ENCODE data around the gene SLCO4A1. TPM values are rescaled to one million over a fixed set of nuclear protein-coding genes. Genes with fewer than 3 reads are reported as not detected.

The SLCO4A1 gene
- total and polyA plus RNA-seq, 4 experiments from 2014 or later: 0.49 to 0.99 (median 0.97) TPM; not detected in 1

GRCh38 chr20:62614085-62614960 is 28.0 kb upstream of the SLCO4A1 start:
- ChIA-PET POLR2A (ENCODE audit: partially characterized antibody) (no interaction called here), CTCF (ENCODE audit: partially characterized antibody) (no interaction called here)
- peaks cover 3 to 31% (median 13%) of the 10 kb centered on the region in 4 donors for H3K4me1 Mint-ChIP-seq

GRCh38 chr20:62614961-62615680 is 27.2 kb upstream of the SLCO4A1 start:
- intact Hi-C loops (cut with micrococcal nuclease): no loop called here
- no peaks in the 10 kb centered on the region for H3K27me3 ChIP-seq (ENCODE audit: insufficient read depth, low read length)
- H3K4me3 Mint-ChIP-seq: no peak overlapping the region

More at GRCh38 chr20:62614085-62614960, 28.0 kb upstream of the SLCO4A1 start:
- no peaks in the 10 kb centered on the region for H3K36me3 Mint-ChIP-seq
- peaks cover 27% of the 10 kb centered on the region for H3K4me1 ChIP-seq (ENCODE audit: insufficient read depth, low read length)
- no peaks in the 10 kb centered on the region for H3K36me3 ChIP-seq (ENCODE audit: insufficient read depth, low read length)
- no peak overlapping the region for H3K4me3 ChIP-seq (ENCODE audit: low read length in 2 of 2)
- peak overlapping the region in 1 of 7 donors; percentile 73 for H3K27ac Mint-ChIP-seq
- H3K9me3 ChIP-seq (ENCODE audit: control insufficient read depth in 1 of 2, low read length in 2 of 2): no peaks in the 10 kb centered on the region
- no peak overlapping the region for H3K27ac ChIP-seq (ENCODE audit: low read depth, low read length)
- no peak overlapping the region for H3K4me3 Mint-ChIP-seq
- peaks cover 0 to 2% (median 0%) of the 10 kb centered on the region in 8 donors for H3K9me3 Mint-ChIP-seq
- no peak for DNase-seq
- intact Hi-C loops (cut with micrococcal nuclease): no loop called here
- no peaks in the 10 kb centered on the region for H3K27me3 ChIP-seq (ENCODE audit: insufficient read depth, low read length)
- H3K27me3 Mint-ChIP-seq: peaks cover 2 to 7% of the 10 kb centered on the region in 2 donors

GRCh38 chr20:62615750-62616251 is 26.5 kb upstream of the SLCO4A1 start:
- no peak overlapping the region for H3K27ac ChIP-seq (ENCODE audit: low read depth, low read length)
- Mint-ChIP-seq H3K4me3 (no peak overlapping the region), H3K27me3 (peaks cover 0 to 3% of the 10 kb centered on the region in 2 donors), H3K4me1 (peaks cover 3 to 32% (median 13%) of the 10 kb centered on the region in 4 donors), H3K27ac (peak overlapping the region in 2 of 7 donors; percentile 8 to 36), H3K9me3 (no peaks in the 10 kb centered on the region), H3K36me3 (no peaks in the 10 kb centered on the region)
- intact Hi-C loops (cut with micrococcal nuclease): loop anchor here (1.0 to 2.0 kb wide), 2 partner anchors 116 to 315 kb away; no protein-coding TSS in a partner anchor
- CTCF ChIA-PET (ENCODE audit: partially characterized antibody): interaction anchor here (1.9 kb wide), 1 partner anchor 113 kb away, joined by 5 read pairs; no protein-coding TSS in a partner anchor
- DNase-seq: no peak
- H3K9me3 ChIP-seq (ENCODE audit: control insufficient read depth in 1 of 2, low read length in 2 of 2): no peaks in the 10 kb centered on the region
- no peaks in the 10 kb centered on the region for H3K36me3 ChIP-seq (ENCODE audit: insufficient read depth, low read length)
- POLR2A ChIA-PET (ENCODE audit: partially characterized antibody): no interaction called here
- no peak overlapping the region for H3K4me3 ChIP-seq (ENCODE audit: low read length in 2 of 2)
- H3K4me1 ChIP-seq (ENCODE audit: insufficient read depth, low read length): peaks cover 27% of the 10 kb centered on the region
- H3K27me3 ChIP-seq (ENCODE audit: insufficient read depth, low read length): no peaks in the 10 kb centered on the region

More at GRCh38 chr20:62614961-62615680, 27.2 kb upstream of the SLCO4A1 start:
- H3K36me3 ChIP-seq (ENCODE audit: insufficient read depth, low read length): no peaks in the 10 kb centered on the region
- Mint-ChIP-seq H3K4me1 (peaks cover 3 to 32% (median 13%) of the 10 kb centered on the region in 4 donors), H3K9me3 (peaks cover 0 to 2% (median 0%) of the 10 kb centered on the region in 8 donors), H3K27me3 (peaks cover 0 to 7% of the 10 kb centered on the region in 2 donors), H3K27ac (peak overlapping the region in 1 of 7 donors; percentile 36), H3K36me3 (no peaks in the 10 kb centered on the region)
- no peaks in the 10 kb centered on the region for H3K9me3 ChIP-seq (ENCODE audit: control insufficient read depth in 1 of 2, low read length in 2 of 2)
- H3K4me3 ChIP-seq (ENCODE audit: low read length in 2 of 2): no peak overlapping the region
- H3K4me1 ChIP-seq (ENCODE audit: insufficient read depth, low read length): peaks cover 27% of the 10 kb centered on the region
- ChIA-PET POLR2A (ENCODE audit: partially characterized antibody) (no interaction called here), CTCF (ENCODE audit: partially characterized antibody) (no interaction called here)
- DNase-seq: no peak
- no peak overlapping the region for H3K27ac ChIP-seq (ENCODE audit: low read depth, low read length)

GRCh38 chr20:62616728-62617621 is 25.3 kb upstream of the SLCO4A1 start:
- Mint-ChIP-seq H3K36me3 (no peaks in the 10 kb centered on the region), H3K27ac (peak overlapping the region; percentile 22 to 89 (median 62)), H3K9me3 (no peaks in the 10 kb centered on the region), H3K27me3 (peaks cover 0 to 2% of the 10 kb centered on the region in 2 donors), H3K4me1 (peaks cover 3 to 32% (median 13%) of the 10 kb centered on the region in 4 donors), H3K4me3 (peak overlapping the region in 1 of 8 donors; percentile 61)
- DNase-seq: peak; percentile 44 to 54 (median 50)
- Histone ChIP-seq H3K4me3 (ENCODE audit: low read length in 2 of 2) (no peak overlapping the region), H3K9me3 (ENCODE audit: control insufficient read depth in 1 of 2, low read length in 2 of 2) (no peaks in the 10 kb centered on the region), H3K27me3 (ENCODE audit: insufficient read depth, low read length) (no peaks in the 10 kb centered on the region), H3K27ac (ENCODE audit: low read depth, low read length) (no peak overlapping the region), H3K4me1 (ENCODE audit: insufficient read depth, low read length) (peaks cover 27% of the 10 kb centered on the region), H3K36me3 (ENCODE audit: insufficient read depth, low read length) (no peaks in the 10 kb centered on the region)
- intact Hi-C loops (cut with micrococcal nuclease): loop anchor here (1.0 to 2.0 kb wide), 2 partner anchors 117 to 316 kb away; no protein-coding TSS in a partner anchor
- POLR2A ChIA-PET (ENCODE audit: partially characterized antibody): interaction anchor here (0.7 to 1.9 kb wide), 4 partner anchors 13 to 117 kb away, joined by 3 to 4 read pairs (median 4); no protein-coding TSS in a partner anchor
- CTCF ChIA-PET (ENCODE audit: partially characterized antibody): interaction anchor here (0.6 to 2.5 kb wide), 12 partner anchors 11 to 192 kb away, joined by 3 to 10 read pairs (median 4); no protein-coding TSS in a partner anchor

GRCh38 chr20:62617711-62618483 is 24.4 kb upstream of the SLCO4A1 start:
- Histone ChIP-seq H3K9me3 (ENCODE audit: control insufficient read depth in 1 of 2, low read length in 2 of 2) (no peaks in the 10 kb centered on the region), H3K4me3 (ENCODE audit: low read length in 2 of 2) (no peak overlapping the region), H3K27ac (ENCODE audit: low read depth, low read length) (no peak overlapping the region), H3K4me1 (ENCODE audit: insufficient read depth, low read length) (peaks cover 30% of the 10 kb centered on the region), H3K36me3 (ENCODE audit: insufficient read depth, low read length) (no peaks in the 10 kb centered on the region), H3K27me3 (ENCODE audit: insufficient read depth, low read length) (no peaks in the 10 kb centered on the region)
- intact Hi-C loops (cut with micrococcal nuclease): loop anchor here (2.0 kb wide), 1 partner anchor 317 kb away; no protein-coding TSS in a partner anchor
- ChIA-PET POLR2A (ENCODE audit: partially characterized antibody) (interaction anchor here (1.0 to 1.9 kb wide), 3 partner anchors 24 to 118 kb away, joined by 3 to 4 read pairs (median 4); no protein-coding TSS in a partner anchor), CTCF (ENCODE audit: partially characterized antibody) (interaction anchor here (0.8 to 2.5 kb wide), 5 partner anchors 10 to 115 kb away, joined by 3 to 10 read pairs (median 5); no protein-coding TSS in a partner anchor)
- Mint-ChIP-seq H3K27ac (peak overlapping the region in 6 of 7 donors; percentile 6 to 72 (median 58)), H3K36me3 (no peaks in the 10 kb centered on the region), H3K4me3 (peak overlapping the region in 2 of 8 donors; percentile 26 to 39), H3K9me3 (no peaks in the 10 kb centered on the region), H3K27me3 (no peaks in the 10 kb centered on the region), H3K4me1 (peaks cover 3 to 32% (median 14%) of the 10 kb centered on the region in 4 donors)
- DNase-seq: peak in 3 of 5 donors; percentile 4 to 65 (median 24)
